ENCODE measurements around the gene DOCK4.
A peak's percentile ranks its signal among the peaks of the same experiment; 100 is the strongest.

Gene DOCK4

DNA sequence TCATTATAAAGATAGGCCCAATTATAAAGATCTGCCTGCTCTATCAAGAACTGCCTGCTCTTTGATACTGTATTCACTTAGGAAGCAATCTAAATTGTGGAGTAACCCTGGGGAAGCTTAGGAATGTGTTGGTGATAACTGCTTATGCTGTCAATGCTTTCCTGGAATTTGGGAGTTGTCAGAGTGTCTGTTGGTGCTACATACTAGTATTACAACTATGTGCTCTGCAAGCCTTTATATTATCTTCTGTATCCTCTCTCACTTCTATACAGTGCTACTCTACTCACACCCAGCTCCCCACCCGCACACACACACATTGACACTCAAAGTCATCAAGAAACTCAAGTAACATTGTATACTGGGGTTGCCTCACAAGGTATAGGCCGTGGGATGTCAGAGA is 6.4 kb upstream of the DOCK4 start:
- TF ChIP-seq, protein P1, sequence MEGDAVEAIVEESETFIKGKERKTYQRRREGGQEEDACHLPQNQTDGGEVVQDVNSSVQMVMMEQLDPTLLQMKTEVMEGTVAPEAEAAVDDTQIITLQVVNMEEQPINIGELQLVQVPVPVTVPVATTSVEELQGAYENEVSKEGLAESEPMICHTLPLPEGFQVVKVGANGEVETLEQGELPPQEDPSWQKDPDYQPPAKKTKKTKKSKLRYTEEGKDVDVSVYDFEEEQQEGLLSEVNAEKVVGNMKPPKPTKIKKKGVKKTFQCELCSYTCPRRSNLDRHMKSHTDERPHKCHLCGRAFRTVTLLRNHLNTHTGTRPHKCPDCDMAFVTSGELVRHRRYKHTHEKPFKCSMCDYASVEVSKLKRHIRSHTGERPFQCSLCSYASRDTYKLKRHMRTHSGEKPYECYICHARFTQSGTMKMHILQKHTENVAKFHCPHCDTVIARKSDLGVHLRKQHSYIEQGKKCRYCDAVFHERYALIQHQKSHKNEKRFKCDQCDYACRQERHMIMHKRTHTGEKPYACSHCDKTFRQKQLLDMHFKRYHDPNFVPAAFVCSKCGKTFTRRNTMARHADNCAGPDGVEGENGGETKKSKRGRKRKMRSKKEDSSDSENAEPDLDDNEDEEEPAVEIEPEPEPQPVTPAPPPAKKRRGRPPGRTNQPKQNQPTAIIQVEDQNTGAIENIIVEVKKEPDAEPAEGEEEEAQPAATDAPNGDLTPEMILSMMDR (IDR thresholded peaks at IDR 0.05; ENCODE audit: poor library complexity, severe bottlenecking), result no peak
- ATAC-seq (ENCODE audit: low read depth) (no peak), DNase-seq (ENCODE audit: low spot score) (no peak)

DNA sequence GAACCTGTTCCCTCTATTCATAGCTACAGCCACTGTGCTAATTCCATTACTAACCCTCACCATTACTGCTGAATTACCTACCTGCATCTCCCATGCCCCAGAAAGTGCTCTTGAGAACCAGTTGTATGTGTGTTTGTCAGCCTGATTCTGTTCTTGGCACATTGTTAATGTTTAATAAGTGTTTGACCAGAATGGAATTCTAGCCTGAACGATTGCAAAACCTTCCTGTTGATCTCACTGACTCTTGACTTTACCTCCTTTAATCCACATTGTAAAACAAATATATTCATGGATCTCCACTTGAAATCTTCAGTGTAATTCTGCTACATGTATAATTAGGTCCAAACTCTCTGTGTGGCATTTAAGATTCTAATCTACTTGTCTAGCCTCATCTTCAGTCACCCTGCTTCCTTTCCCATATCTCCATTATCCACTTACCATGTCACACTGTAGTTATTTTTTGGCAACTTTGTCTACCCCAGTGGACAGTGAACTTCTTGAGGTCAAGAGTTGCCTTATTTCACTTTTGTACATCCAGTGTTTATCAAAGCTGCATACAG is 5.2 kb upstream of the DOCK4 start:
- H3K4me3 ChIP-seq (ENCODE audit: severe bottlenecking), result no peak overlapping the region
- H3K36me3 ChIP-seq (ENCODE audit: low read depth), result no peaks in the 10 kb centered on the region; the same call in 1 of the 2 replicates
- DNase-seq (ENCODE audit: low spot score) (no peak), ATAC-seq (ENCODE audit: low read depth) (no peak)
- no peaks in the 10 kb centered on the region for H3K27me3 ChIP-seq (ENCODE audit: insufficient read depth, poor library complexity, severe bottlenecking)
- no peak overlapping the region for H3K27ac ChIP-seq (ENCODE audit: poor library complexity, severe bottlenecking)
- no peaks in the 10 kb centered on the region for H3K9me3 ChIP-seq (ENCODE audit: severe bottlenecking)
- H3K4me1 ChIP-seq (ENCODE audit: insufficient read depth, poor library complexity, severe bottlenecking), result no peaks in the 10 kb centered on the region
- TF ChIP-seq, protein P1 (IDR thresholded peaks at IDR 0.05; ENCODE audit: poor library complexity, severe bottlenecking), result no peak

More for the DNA sequence above, 6.4 kb upstream of the DOCK4 start:
- Histone ChIP-seq H3K27me3 (ENCODE audit: insufficient read depth, poor library complexity, severe bottlenecking) (no peaks in the 10 kb centered on the region), H3K9me3 (ENCODE audit: severe bottlenecking) (no peaks in the 10 kb centered on the region), H3K4me3 (ENCODE audit: severe bottlenecking) (no peak overlapping the region), H3K36me3 (ENCODE audit: low read depth) (no peaks in the 10 kb centered on the region; the same call in 1 of the 2 replicates), H3K27ac (ENCODE audit: poor library complexity, severe bottlenecking) (no peak overlapping the region), H3K4me1 (ENCODE audit: insufficient read depth, poor library complexity, severe bottlenecking) (no peaks in the 10 kb centered on the region)

DNA sequence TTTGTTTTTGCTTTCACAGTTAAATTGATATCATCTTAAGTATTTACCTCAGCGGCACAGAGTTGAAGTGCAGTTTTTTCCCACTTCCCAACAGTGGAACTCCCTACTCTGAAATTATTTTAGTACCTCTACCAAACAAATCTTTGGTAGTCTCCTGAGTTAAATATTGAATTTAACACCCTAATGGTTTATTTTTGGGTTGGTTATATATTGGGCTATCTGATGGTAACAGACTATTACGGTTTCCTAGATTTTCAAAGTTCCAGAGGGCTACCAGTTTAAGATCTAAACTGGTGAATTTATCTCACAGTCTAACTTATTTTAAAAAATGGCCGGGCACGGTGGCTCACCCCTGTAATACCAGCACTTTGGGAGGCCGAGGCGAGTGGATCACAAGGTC is 1.6 kb upstream of the DOCK4 start:
- no peak for ATAC-seq (ENCODE audit: low read depth)
- H3K4me1 ChIP-seq (ENCODE audit: insufficient read depth, poor library complexity, severe bottlenecking), result peaks cover 8% of the 10 kb centered on the region
- no peaks in the 10 kb centered on the region for H3K27me3 ChIP-seq (ENCODE audit: insufficient read depth, poor library complexity, severe bottlenecking)
- no peak for DNase-seq (ENCODE audit: low spot score)
- H3K36me3 ChIP-seq (ENCODE audit: low read depth), result no peaks in the 10 kb centered on the region; the same call in 1 of the 2 replicates
- H3K9me3 ChIP-seq (ENCODE audit: severe bottlenecking), result no peaks in the 10 kb centered on the region
- peak overlapping the region; percentile 77 for H3K4me3 ChIP-seq (ENCODE audit: severe bottlenecking)
- peak overlapping the region; percentile 24 for H3K27ac ChIP-seq (ENCODE audit: poor library complexity, severe bottlenecking)
- TF ChIP-seq, protein P1 (IDR thresholded peaks at IDR 0.05; ENCODE audit: poor library complexity, severe bottlenecking), result no peak

DNA sequence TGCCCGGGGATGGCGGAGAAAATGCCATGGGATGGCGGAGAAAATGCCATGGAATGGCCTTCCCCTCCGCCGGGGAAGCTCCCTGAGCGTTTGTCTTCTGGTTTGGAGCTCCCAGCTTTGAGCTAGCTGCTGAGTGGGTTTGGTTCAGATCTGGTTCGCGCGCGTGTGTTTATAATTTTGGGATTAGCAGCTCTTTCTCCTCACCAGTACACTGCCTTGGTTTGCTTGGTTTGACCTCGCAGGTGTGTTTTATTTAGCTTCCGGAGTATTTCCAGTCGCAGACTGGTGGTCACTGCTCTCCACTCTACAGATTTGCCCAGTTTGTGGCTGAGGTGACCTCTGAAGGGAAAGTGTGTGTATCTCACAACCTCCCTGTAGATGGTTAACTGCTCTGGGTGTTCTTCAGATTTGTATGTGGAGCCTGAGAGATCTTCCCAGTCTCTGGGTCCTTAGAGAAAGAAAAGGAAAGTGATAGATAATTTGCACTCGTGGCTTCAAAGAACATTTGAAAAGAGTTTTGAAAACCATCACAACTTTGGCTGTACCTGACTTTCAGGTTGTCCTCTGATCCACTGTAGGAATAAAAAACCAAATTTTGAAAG is 893 bp upstream of the DOCK4 start:
- Histone ChIP-seq H3K27ac (ENCODE audit: poor library complexity, severe bottlenecking) (peak overlapping the region; percentile 24), H3K27me3 (ENCODE audit: insufficient read depth, poor library complexity, severe bottlenecking) (no peaks in the 10 kb centered on the region), H3K4me3 (ENCODE audit: severe bottlenecking) (peak overlapping the region; percentile 77), H3K9me3 (ENCODE audit: severe bottlenecking) (no peaks in the 10 kb centered on the region), H3K4me1 (ENCODE audit: insufficient read depth, poor library complexity, severe bottlenecking) (peaks cover 14% of the 10 kb centered on the region), H3K36me3 (ENCODE audit: low read depth) (no peaks in the 10 kb centered on the region; the same call in 1 of the 2 replicates)
- ATAC-seq (ENCODE audit: low read depth) (no peak), DNase-seq (ENCODE audit: low spot score) (no peak)
- TF ChIP-seq, protein P1 (IDR thresholded peaks at IDR 0.05; ENCODE audit: poor library complexity, severe bottlenecking), result no peak

Measured in RWPE2 (cell line).